Gastroesophageal sphincter (tissue), 3 donors: Measurements from ENCODE around the gene RENBP.

Experiments used
- EP300 ChIP-seq: sonication (generic); formaldehyde crosslinking; IDR thresholded peaks from one replicate; pipeline ENCODE4 v1.6.1; 2017; ENCODE audit warnings: antibody characterized with exemption, mild to moderate bottlenecking
- POLR2A ChIP-seq, 2 donors: fragments of 450-650 bp; IDR thresholded peaks; one replicate each; pipeline ENCODE4 v1.6.1; 2017; ENCODE audit warnings: antibody characterized with exemption in 2 of 2, mild to moderate bottlenecking in 2 of 2, moderate library complexity in 1 of 2
- POLR2AphosphoS5 ChIP-seq: sonication (generic); formaldehyde crosslinking; IDR thresholded peaks from one replicate; pipeline ENCODE4 v1.6.1; 2017; ENCODE audit warnings: antibody characterized with exemption
- TF ChIP-seq, protein P1 (sequence below), 4 experiments: fragments of 200-600 bp in 2 of 4; fragments of 450-650 bp in 2 of 4; sonication (generic) in 1 of 4; IDR thresholded peaks; one replicate each; pipeline ENCODE4 v1.5.1; 2017 to 2019; ENCODE audit warnings: antibody characterized with exemption in 4 of 4, mild to moderate bottlenecking in 2 of 4, moderate library complexity in 2 of 4

DNA sequence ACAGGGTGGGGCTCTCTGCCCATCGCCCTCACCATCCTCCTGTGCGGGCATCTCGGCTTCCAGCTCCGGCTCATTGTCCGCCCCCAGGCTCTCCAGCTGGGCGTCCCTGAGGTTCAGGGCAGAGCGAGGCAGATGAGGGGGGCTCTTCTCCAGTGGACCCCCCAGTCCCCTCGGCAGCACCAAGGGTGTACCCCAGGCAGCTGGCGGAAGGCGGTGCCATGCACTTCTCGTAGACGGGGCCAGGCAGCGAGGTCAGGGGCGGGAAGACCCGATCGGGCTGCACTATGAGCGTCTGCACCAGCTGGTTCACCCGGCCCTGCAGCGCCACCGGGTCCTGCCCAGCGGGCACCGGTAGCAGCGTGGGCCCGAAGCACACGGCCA lies 34.5 kb downstream of the RENBP start:
- TF ChIP-seq, protein P1, sequence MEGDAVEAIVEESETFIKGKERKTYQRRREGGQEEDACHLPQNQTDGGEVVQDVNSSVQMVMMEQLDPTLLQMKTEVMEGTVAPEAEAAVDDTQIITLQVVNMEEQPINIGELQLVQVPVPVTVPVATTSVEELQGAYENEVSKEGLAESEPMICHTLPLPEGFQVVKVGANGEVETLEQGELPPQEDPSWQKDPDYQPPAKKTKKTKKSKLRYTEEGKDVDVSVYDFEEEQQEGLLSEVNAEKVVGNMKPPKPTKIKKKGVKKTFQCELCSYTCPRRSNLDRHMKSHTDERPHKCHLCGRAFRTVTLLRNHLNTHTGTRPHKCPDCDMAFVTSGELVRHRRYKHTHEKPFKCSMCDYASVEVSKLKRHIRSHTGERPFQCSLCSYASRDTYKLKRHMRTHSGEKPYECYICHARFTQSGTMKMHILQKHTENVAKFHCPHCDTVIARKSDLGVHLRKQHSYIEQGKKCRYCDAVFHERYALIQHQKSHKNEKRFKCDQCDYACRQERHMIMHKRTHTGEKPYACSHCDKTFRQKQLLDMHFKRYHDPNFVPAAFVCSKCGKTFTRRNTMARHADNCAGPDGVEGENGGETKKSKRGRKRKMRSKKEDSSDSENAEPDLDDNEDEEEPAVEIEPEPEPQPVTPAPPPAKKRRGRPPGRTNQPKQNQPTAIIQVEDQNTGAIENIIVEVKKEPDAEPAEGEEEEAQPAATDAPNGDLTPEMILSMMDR (IDR thresholded peaks at IDR 0.05), result no peak
- TF ChIP-seq POLR2A (IDR thresholded peaks at IDR 0.05) (no peak), POLR2AphosphoS5 (no peak), EP300 (no peak)
